HEK293 (cell line): ENCODE data around the gene ZNF865.

Experiments used
- CTCF ChIP-seq: fragments of 450-650 bp; formaldehyde crosslinking; IDR thresholded peaks from 2 replicates; pipeline ENCODE4 v1.5.1; 2016; ENCODE audit warnings: missing biosample characterization, missing genetic modification characterization
- SP7 ChIP-seq: fragments of 450-650 bp; formaldehyde crosslinking; IDR thresholded peaks from 2 replicates; pipeline ENCODE4 v1.5.1; 2016; ENCODE audit warnings: missing biosample characterization, missing genetic modification characterization
- ZBTB10 ChIP-seq: fragments of 450-650 bp; formaldehyde crosslinking; IDR thresholded peaks from 2 replicates; pipeline ENCODE4 v1.5.1; 2016; ENCODE audit warnings: missing biosample characterization, missing genetic modification characterization
- ZBTB17 ChIP-seq: fragments of 450-650 bp; formaldehyde crosslinking; IDR thresholded peaks from 2 replicates; pipeline ENCODE4 v1.5.1; 2016; ENCODE audit warnings: missing biosample characterization, missing genetic modification characterization
- ZBTB21 ChIP-seq: fragments of 450-650 bp; formaldehyde crosslinking; IDR thresholded peaks from 2 replicates; pipeline ENCODE4 v1.5.1; 2017; ENCODE audit warnings: missing biosample characterization, missing genetic modification characterization
- ZNF138 ChIP-seq: fragments of 450-650 bp; formaldehyde crosslinking; IDR thresholded peaks from 2 replicates; pipeline ENCODE4 v1.5.1; 2016; ENCODE audit warnings: missing biosample characterization, missing genetic modification characterization, borderline replicate concordance
- ZNF280D ChIP-seq: fragments of 450-650 bp; formaldehyde crosslinking; IDR thresholded peaks from 2 replicates; pipeline ENCODE4 v1.5.1; 2016; ENCODE audit warnings: missing biosample characterization, missing genetic modification characterization
- ZNF391 ChIP-seq: fragments of 450-650 bp; formaldehyde crosslinking; IDR thresholded peaks from 2 replicates; pipeline ENCODE4 v1.5.1; 2016; ENCODE audit warnings: low read depth, missing biosample characterization, missing genetic modification characterization, borderline replicate concordance
- ZNF416 ChIP-seq: fragments of 450-650 bp; formaldehyde crosslinking; IDR thresholded peaks from 2 replicates; pipeline ENCODE4 v1.5.1; 2016; ENCODE audit warnings: missing biosample characterization, missing genetic modification characterization
- ZNF48 ChIP-seq: fragments of 450-650 bp; formaldehyde crosslinking; IDR thresholded peaks from 2 replicates; pipeline ENCODE4 v1.5.1; 2016; ENCODE audit warnings: missing biosample characterization, missing genetic modification characterization
- ZNF747 ChIP-seq: fragments of 450-650 bp; formaldehyde crosslinking; IDR thresholded peaks from 2 replicates; pipeline ENCODE4 v1.5.1; 2016; ENCODE audit warnings: missing biosample characterization, missing genetic modification characterization
- ZNF830 ChIP-seq: fragments of 450-650 bp; IDR thresholded peaks from 2 replicates; pipeline ENCODE4 v1.5.0; 2018; ENCODE audit warnings: missing biosample characterization, missing genetic modification characterization, low read depth, mild to moderate bottlenecking, moderate library complexity
- ZSCAN16 ChIP-seq: fragments of 450-650 bp; formaldehyde crosslinking; IDR thresholded peaks from 2 replicates; pipeline ENCODE4 v1.5.1; 2016; ENCODE audit warnings: missing biosample characterization, missing genetic modification characterization
- ZXDB ChIP-seq: fragments of 450-650 bp; formaldehyde crosslinking; IDR thresholded peaks from 2 replicates; pipeline ENCODE4 v1.5.1; 2016; ENCODE audit warnings: missing biosample characterization, missing genetic modification characterization

- no peak for TF ChIP-seq ZNF830 (tag by site-specific recombination)
- TF ChIP-seq ZNF138 (tag by site-specific recombination), result no peak
- no peak for TF ChIP-seq ZBTB17 (tag by site-specific recombination)
- TF ChIP-seq ZXDB (tag by site-specific recombination), result no peak
- TF ChIP-seq ZNF48 (tag by site-specific recombination), result no peak
- TF ChIP-seq ZBTB10 (tag by site-specific recombination), result no peak
- no peak for TF ChIP-seq SP7 (tag by site-specific recombination)
- no peak for TF ChIP-seq ZNF280D (tag by site-specific recombination)
- no peak for TF ChIP-seq CTCF (tag by site-specific recombination)
- TF ChIP-seq ZBTB21, result no peak
- TF ChIP-seq ZNF416 (tag by site-specific recombination), result no peak
- no peak for TF ChIP-seq ZNF747
- no peak for TF ChIP-seq ZNF391 (tag by site-specific recombination)
- TF ChIP-seq ZSCAN16 (tag by site-specific recombination), result no peak
These were observed 12.0 kb downstream of the ZNF865 start for GRCh38 chr19:55617426-55617825.
